GM19463 (cell line): ENCODE data around the gene ZBTB9.

ENCODE experiments used
- ATAC-seq: cut with Tn5 transposase; IDR thresholded peaks from one replicate; pipeline ENCODE4 v1.9.1; 2021; ENCODE audit warnings: mild to moderate bottlenecking, moderate library complexity; ENCODE audit not compliant: unreplicated experiment

The ZBTB9 gene

DNA sequence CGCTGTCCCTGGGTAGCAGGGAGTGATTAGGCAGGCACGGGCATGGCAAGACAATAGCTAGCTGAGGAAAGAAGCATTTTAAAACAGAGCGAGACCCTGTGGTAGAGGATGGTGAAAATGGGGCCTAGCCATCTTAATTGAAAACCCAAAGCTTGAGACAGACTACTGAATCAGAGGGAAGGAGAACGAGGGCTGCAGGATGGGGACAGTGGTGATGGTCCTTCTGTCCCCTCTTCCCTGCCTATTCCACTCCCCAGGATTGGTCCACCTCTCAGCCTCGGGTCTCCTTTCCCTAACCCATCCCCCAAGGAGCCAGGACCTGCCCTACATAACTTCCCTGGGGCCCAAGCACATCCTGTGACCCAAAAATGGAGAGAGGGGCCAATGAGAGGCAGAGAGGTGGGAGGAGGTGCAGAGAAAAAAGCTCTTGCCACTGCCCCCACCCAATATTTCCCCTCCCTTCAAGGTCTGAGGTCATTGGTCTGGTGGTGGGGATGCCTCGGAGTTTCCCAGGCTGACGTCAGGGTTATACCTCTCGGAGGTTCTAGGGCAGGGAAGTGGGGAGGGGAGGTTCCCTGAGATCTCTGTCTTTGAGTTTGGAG is 35.6 kb upstream of the ZBTB9 start:
- ATAC-seq = no peak

DNA sequence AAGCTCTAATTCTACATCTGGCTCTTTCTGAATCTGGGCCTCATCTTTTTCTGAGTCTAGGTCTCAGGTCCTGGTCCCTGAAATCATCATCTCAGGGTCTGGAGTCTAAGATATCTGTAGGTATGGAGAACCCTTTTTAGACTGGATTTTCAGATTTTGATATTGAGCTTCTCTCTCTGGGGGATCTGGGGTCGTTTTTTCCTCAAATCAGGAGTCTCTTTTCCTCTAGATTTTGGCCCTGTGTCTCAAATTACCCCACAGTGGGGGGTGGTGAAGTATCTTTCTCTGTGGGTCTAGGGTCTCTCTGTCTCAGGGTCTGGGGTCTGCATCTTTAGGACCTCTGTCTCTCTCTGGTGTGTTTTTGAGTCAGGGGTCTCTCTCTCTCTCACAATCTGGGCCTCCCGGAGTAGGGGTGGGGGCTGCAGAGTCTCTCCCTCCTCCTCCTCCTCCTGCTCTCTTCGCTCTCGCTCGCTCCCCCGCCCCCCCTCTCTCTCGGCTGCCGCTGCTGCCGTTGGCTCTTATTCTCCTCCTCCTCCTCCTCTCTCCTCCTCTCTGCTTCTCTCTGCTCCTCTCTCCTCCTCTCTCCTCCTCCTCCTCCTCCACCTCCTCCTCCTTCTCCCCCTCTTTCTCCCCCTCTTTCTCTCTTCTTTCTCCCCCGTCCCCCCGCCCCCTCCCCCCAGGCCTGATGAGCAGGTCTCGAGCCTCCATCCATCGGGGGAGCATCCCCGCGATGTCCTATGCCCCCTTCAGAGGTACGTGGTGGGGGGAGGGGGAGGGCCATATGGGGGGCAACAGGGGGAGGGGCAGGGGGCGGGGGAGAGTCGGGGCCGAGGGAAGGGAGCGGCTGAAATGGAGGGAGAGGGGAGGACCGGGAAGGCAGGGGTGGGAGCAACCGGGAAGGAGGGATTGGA is 34.5 kb upstream of the ZBTB9 start, which contains the start of gene SYNGAP1:
TSS of gene SYNGAP1 (plus strand) at position 486 of the 911 bp plus-strand sequence. CDS start at position 686, 200 bp downstream.
- no peak for ATAC-seq

DNA sequence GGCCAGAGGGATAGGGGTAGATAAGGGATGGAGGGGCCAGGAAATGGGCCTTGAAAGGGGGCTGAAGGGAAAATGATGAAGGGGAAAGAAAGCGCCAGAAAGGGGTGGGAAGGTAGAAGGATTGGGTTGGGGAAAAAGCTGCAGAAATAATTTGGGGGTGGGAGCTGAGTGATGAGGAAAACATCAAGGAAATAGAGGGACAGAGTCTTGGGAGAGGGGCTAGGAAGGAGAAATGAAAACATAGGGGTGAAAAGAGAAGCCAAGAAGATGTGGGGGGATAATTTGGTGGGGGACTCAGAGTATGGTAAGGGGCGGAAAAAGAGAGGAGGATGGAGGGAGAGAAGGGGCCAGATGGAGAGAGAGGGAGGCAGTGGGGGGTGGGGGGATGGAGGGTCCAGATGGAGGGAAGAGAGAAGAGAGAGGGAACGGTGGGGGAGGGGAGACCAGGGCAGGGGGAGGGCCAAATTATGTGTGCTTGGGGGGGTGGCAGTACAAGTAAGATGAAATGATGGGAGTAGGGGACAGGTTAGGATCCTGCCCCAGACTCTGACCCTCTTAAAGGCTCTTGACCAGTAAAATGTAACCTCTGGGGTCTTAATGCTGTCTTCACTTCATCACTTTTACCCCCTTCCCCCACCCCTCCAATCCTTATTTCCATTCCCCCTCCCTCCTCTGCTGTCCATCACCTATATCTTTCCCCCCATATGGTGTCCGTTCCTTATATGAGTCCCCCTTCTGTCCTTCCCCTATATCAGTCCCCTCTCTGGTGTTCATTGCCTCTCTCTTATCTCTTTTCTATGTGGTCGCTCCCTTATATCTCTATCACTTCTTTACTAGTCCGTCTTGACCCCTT is 33.7 kb upstream of the ZBTB9 start:
- ATAC-seq = no peak

DNA sequence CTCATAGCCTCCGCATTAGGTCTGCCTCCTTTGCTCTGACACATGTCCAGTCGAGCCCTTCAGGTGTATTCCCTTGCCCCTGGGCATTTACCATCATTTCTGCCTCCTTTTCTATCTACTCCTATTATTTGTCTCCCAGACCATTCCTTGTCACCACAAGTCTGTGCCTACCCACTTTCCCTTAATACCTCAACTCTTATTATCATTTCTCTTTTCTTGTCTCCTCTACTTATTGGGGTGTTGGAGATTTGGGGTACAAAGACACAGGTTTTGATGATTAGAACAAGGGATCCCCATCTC is 33.1 kb upstream of the ZBTB9 start:
- no peak for ATAC-seq

DNA sequence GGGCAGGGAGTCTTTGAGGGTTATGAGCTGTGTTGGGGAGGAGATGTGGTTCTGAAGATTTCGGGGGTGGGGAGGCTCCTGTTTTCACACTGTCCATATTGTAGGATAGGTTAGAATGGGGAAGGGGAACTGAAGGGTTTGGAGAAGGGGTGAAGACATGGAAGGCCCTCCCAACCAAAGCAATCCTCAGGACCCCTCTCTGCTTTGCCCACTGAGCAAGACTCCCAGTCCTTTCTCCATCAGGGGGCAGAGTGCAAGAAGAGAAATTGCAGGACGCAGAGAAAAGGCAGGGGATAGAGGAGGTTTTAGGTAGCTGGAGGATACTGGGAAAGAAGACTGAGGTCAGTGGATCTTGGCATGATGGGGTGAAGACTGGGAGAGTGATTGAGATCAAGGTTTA is 30.6 kb upstream of the ZBTB9 start:
- ATAC-seq = no peak

DNA sequence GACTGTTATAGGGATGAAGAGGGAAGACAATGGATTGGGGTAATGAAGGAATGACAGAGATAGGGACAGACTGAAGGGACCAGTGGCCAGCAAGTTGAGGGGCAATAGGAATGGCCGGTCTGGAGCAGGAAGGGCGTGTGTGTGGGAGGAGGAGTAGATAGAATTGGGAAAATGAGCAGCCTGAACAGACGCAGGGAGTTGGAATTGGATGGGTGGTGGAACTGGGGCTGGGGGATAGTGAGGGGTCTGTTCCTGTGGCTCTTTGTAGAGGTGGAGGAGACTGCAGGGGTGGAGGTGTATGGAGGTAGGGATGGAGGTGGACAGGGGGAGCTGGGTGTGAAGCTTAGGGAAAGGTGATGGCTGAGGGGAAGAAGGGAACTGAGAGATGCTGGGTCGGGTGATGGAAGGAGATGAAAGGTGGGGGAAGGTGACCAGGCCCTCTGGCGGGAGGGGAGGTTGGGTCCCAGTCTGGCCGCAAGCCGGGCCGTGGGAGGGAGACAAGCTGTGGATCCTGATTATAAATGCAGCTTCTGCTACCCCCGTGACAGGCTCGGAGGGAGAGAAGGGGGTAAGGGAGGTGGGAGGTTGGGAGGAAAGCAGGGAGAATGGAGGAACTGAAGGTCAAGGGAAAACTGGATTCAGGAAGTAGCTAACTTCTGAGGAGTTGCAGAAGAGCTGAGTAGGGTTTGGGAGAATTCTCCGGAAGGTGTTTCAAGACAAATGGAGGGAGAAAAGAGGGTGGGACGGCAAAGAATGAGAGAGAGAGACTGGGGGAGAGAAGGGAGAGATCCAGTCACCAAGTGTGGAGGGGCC is 29.3 kb upstream of the ZBTB9 start:
- ATAC-seq = no peak

DNA sequence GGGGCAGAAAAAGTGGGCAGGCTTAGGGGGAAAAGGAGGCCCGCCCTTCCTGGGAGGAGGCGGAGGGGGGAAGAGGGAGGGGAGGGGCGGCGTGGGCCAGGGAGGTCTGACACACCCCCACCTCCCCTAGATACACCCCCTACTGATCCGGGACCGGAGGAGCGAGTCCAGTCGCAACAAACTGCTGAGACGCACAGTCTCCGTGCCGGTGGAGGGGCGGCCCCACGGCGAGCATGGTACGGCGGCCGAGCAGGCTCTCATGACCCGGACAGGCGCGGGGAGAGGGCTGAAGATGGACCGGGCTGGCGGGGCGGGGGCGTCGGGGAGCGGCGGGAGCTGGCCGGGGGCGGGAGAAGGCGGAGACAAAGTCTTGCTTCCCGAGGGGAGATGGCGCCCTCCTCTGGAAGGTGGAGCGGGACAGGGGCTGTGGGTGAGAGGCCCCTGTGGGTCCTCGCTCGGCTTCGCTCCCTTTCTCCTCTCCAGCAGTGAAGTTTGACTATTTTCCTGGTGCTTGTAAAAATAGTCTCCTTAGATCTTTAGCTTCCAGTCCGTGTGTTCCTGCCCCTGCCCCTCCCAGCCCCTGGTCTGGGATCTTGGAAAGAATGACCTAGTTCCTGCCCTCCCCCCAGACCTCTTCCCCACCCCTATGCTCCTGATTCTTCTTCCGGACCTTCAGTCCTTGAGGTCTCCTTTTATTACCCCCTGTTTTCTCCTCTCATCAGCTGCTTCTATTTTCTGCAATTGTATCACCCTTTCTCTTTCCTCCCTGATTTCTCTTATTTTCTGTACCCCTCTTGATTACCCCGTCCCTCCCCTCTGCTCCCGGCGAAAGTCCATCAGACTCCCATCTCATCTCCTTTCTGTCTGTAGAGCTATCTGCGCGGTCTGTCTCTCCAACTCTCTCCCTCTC is 28.5 kb upstream of the ZBTB9 start:
- ATAC-seq = peak; percentile 41

DNA sequence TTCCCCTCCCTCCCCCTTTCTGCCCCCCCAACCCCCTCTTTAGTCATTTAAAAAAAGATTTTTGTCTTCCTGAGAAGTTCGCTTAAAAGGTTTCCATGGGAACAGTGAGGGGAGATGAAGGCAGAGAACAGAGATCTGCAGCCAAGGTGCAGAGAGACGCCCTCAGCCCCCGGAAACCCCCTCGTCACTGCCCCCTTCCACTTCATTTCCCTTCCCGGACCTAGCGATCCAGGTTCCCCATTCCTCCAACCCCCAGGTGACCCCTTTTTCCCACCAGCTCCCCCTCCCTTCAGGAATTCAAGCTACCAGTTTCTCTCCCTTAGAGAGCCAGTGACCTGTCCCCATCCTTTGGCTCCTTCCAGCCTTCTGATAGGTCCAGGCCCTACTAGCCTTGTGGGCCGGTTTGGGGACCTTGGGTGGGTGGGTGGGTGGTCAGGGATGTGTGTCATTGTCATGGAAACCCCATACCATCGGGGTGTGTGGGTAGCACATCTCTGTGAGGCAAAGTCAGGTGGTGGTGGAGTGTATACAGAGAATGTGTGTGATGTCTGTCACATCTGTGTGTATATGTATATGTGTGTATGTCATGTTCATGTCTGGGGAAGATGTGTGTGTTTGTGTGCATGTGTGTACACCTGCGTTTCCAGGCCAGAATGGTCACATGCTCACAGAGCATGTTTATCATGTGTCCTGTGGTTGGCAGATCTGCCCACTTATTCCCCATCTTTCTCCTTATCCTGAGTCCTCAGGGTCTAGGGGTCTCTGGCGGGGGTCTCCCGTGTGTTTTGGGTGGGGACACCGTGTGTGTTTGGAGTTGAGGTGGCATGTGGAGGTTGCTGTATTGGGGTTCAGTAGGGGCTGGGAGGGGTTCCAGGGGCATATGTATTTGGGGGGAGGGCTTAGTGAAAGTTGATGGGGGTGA is 27.5 kb upstream of the ZBTB9 start:
- ATAC-seq = no peak

DNA sequence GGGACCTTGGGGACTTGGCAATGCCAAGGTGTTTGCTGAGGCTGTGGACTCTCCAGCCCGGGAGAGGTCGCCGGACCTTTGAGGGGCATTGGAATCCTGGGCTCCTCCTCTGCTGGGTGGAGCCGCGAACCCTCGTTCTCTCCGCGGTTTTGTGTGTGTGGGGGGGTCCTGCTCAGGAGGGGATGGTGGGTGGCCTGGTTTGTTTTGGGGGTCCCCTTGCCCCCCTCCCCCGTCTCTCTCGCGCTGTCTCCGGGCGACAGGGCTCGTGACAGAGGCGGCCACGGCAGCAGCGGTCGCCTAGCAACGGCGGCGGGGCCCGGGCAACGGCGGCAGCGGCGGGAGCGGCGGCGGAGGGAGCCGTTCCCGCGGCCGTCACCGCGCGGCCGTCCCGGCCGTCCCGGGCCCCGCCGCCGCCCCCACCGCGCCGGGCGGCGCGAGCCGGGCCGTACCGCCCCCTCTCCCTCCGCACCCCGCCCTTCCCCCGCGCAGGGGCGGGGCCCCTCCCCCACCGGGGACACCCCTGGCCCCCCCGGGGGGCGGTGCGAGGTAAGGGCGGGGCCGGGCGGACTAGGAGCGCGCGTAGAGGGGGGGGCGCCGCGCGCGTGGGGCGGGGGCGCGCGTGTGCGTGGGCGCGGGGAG is 26.7 kb upstream of the ZBTB9 start:
- ATAC-seq = no peak

DNA sequence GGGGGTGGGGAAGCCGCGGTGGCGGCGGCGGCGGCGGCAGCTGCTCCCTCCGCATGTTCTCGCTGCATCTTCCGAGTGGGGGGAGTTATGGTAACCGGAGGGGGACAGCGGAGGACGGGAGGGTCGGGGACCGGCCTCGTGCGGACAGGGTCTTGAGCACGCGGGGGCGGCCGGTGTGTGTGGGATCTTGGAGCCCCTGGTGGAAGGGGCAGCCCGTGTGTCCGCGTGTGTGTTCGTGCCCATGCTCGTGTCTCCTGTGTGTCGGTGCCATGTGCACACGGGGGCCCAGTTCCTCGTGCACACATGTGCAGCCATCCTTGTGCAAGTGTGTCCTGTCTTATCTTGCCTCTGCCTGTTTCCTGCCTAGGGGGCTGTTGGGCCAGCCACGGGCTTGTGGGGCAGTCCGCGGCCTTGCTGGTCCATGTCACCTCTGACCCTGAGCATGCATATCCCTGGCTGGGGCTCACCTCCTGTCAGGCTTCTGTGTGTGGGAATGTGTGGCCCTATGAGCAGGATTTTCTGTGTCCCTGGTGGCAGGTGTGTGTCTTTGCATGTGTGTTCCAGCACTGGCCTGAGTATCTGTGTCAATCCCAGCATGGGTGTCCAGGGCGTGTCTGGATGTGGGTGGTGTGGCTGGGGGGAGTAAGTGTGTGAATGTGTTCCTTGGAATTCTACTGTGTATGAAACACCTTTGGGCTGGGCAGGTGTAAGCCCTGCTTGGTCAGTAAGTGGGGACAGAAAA is 26.0 kb upstream of the ZBTB9 start:
- no peak for ATAC-seq

DNA sequence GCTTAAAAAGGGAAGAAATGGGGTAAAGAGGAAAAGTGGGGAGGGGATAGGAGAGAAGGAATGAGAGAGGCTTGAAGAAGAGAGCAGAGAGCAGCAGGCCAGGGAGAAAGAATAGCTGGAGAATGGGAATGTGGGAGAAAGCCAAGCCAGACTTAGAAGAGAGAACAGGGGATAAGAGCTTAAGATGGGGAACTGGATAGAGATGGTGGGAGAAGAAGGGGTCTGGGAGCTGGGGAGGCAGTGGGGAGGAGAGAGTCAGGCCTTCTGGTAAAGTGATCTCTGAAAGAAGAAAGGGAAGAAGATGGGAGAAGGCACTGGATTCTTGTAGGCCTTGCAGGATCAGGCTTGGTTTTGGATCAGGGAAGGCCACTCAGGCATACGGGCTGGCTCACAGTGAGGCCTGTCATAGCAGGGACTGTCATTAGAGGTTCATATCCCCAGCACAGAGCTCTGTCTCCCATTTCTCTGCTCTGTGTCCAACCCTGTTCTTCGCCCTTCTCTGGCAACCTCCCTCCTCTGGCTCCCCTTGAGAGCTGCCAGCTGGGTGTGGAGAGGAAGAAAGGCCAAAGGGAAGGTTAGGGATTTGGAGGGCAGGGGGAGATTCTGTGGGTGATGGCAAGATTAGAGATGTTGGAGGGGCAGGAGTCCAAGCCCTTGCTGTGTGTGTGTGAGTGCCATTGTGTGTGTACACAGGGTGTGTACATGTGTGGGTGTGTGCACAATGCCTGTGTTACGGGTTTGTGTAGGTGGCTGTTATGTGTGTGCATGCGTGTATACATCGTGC is 25.2 kb upstream of the ZBTB9 start:
- ATAC-seq = no peak

DNA sequence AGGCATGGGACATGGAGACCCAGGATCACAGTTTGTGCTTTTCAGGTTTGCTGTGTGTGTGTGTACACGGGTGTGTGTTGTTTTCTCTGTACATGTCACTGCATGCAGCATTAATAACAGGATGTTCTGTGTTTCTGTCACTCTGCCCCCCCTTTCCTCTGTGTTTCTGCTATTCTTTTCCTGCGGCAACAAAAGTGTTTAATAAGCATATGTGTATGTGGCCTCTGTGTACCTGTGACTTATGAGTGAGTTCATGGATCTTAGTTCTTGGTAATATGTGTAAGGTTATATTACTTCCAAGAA is 24.7 kb upstream of the ZBTB9 start:
- ATAC-seq = no peak

DNA sequence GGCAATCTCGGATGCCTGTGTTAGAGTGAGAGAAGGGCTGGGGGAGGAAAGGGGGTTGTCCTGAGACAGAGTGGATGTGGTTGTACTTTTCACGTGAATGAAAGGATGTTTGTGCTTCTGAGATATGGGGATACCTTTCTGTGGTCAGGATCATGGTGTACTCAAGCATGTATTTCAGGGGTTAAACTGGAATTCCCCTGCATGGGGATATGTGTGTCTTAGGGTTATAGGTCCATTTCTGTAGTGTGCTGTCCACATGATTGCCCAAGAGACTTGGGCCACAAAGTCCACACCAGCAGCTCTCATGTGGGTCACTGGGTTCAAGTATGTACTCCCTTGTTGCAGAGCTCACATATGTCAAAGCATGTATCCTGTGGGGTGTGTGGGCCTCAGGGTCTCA is 24.0 kb upstream of the ZBTB9 start:
- ATAC-seq = no peak

DNA sequence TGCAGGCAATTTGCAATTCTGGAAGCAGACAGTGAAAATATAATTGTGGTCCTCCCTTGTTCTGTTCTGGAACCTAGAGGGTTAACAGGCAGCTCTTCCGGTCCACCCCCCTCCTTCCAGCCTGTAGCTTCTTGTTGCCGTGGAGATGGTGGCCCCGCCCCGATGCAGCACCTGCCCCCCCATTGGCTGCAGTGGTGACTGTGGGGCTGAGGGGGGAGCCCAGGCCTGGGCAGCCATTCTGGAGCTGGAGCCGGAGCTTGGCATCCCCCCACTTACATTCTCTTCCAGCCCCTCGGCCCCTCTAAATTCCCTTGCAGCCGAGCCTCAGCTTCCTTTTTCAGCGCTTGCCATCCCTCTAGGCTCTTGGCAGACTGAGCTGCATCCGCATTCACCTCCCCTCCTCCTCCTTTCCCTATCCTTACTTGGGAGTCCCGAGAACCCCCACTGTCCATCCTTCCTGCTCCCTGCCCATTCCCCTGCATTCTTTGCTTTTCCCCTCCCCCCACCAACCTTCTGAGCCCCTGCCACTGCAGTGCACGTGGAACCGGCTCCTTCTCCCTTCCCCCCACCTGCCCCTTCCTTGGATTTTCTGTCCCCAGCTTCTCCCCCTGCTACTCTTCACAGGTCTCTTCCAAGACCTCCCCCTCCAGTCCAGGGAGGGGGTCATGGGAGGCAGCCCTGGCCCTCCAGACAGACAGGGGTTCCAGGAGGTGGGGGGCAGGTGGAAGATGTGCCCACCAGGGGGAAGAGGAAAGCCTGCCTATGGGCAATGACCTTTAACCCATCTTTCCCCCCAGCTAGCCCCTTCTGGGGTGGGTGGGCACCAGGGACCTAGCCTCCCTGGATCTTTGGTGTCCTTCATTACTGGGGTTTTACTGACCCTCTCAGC is 23.1 kb upstream of the ZBTB9 start:
- ATAC-seq = peak; percentile 53

DNA sequence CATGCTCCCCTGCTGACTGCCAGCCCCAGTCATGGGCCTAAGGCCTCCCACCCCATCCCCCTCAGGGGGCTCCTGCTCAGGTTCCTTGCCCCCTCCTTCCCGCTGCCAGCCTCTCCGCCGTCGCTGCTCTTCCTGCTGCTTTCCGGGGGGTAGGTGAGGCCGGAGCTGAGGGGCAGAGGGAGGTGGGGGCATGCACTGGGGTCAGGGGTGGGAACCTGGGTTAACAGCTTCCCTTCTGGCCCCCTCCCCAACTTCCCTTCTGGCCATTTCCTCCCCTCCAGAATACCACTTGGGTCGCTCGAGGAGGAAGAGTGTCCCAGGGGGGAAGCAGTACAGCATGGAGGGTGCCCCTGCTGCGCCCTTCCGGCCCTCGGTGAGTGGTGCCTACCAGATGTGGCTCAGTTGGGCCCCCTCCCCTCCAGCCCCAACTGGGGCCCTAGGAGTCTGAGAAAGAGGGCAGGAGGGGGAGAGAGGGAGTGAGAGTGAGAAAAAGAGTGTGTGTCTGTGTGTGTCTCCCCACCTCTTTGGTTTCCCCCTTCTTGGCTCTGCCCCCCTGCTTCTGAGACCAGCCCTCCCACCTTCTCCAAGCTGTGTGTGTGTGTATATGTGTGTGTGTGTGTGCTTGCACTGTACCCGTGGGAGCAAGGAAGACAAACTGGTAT is 22.4 kb upstream of the ZBTB9 start:
- ATAC-seq = no peak
